Thyroid gland (tissue), 4 donors: ENCODE results near the gene S1PR1.

Experiments used
- CTCF ChIP-seq, 6 experiments: fragments of 200-600 bp in 3 of 6; fragments of 450-650 bp in 3 of 6; sonication (generic) in 3 of 6; IDR thresholded peaks; one replicate each; pipeline ENCODE4 v1.5.1; 2016 to 2019; ENCODE audit warnings: antibody characterized with exemption in 6 of 6, mild to moderate bottlenecking in 2 of 6, inconsistent platforms in 1 of 6, moderate library complexity in 1 of 6
- POLR2A ChIP-seq, 2 donors: fragments of 450-650 bp; IDR thresholded peaks; one replicate each; pipeline ENCODE4 v1.6.1; 2017; ENCODE audit warnings: antibody characterized with exemption in 2 of 2, mild to moderate bottlenecking in 2 of 2, moderate library complexity in 1 of 2

GRCh38 chr1:101217148-101217547 is 19.7 kb upstream of the S1PR1 start:
- TF ChIP-seq CTCF (IDR thresholded peaks at IDR 0.05) (no peak), POLR2A (IDR thresholded peaks at IDR 0.05) (no peak)
